Cortex of kidney (tissue), 1 donor: ENCODE measurements around the gene ELFN1.

Source experiments
- DNase-seq: peaks from one replicate; lab custom pipeline; 2025; lab: John Stamatoyannopoulos, UW

The ELFN1 gene

GRCh38 chr7:1696671-1697498 lies 26.8 kb downstream of the ELFN1 start:
- no peak for DNase-seq

- DNase-seq = no peak
Observed at GRCh38 chr7:1697499-1698125, 27.5 kb downstream of the ELFN1 start.

GRCh38 chr7:1698201-1698600 lies 28.1 kb downstream of the ELFN1 start:
- no peak for DNase-seq

DNA sequence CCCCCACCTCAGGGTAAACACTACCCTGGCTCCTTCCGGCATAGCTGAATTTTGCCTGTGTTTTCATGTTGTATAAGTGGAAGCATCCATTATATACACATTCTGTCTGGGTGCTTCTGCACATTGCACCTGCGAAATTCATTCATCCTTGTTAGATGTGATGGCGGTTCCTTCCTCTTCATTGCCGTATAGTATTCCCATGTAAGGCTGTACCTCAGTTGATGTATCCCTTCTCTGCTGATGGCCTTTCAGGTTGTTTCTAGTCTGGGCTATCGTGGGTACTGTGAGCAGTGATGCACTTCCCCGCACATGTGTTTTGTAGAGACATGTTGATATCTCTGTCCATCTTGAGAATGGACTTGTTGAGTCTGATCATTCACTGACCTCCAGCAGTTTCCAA lies 28.9 kb downstream of the ELFN1 start:
- DNase-seq = no peak

GRCh38 chr7:1700086-1700485 lies 30.0 kb downstream of the ELFN1 start:
- DNase-seq = no peak

- DNase-seq = no peak
Observed at GRCh38 chr7:1700536-1701333, 30.7 kb downstream of the ELFN1 start.

GRCh38 chr7:1702652-1703051 lies 32.6 kb downstream of the ELFN1 start:
- DNase-seq = no peak

DNA sequence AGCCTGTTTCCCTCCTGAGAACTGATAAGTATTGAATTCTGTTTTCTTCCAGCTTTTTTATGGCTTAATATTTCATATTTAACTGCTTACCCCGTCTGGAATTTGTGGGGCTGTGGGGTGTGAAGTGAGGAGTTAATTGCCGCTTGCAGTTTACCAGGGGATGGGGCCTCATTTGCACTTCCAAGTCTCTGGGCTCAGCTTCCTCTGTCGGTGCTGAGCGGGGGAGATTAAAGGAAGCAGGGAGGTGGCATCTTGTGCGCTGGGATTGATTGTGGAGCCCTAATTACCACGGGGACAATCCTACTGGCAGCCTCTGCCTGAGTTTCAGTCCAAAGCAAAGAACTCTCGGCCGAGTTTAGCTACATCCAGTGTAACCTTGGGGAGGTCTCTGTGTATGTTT lies 33.4 kb downstream of the ELFN1 start:
- DNase-seq = no peak

GRCh38 chr7:1703871-1704810 lies 34.1 kb downstream of the ELFN1 start:
- DNase-seq = no peak

GRCh38 chr7:1704811-1705738 lies 35.0 kb downstream of the ELFN1 start:
- no peak for DNase-seq

GRCh38 chr7:1705856-1706255 lies 35.8 kb downstream of the ELFN1 start:
- DNase-seq = no peak

GRCh38 chr7:1706381-1706720 lies 36.3 kb downstream of the ELFN1 start:
- DNase-seq = no peak

GRCh38 chr7:1706721-1707613 lies 36.9 kb downstream of the ELFN1 start:
- no peak for DNase-seq

- DNase-seq = no peak
Observed at GRCh38 chr7:1707756-1708595, 37.9 kb downstream of the ELFN1 start.

DNA sequence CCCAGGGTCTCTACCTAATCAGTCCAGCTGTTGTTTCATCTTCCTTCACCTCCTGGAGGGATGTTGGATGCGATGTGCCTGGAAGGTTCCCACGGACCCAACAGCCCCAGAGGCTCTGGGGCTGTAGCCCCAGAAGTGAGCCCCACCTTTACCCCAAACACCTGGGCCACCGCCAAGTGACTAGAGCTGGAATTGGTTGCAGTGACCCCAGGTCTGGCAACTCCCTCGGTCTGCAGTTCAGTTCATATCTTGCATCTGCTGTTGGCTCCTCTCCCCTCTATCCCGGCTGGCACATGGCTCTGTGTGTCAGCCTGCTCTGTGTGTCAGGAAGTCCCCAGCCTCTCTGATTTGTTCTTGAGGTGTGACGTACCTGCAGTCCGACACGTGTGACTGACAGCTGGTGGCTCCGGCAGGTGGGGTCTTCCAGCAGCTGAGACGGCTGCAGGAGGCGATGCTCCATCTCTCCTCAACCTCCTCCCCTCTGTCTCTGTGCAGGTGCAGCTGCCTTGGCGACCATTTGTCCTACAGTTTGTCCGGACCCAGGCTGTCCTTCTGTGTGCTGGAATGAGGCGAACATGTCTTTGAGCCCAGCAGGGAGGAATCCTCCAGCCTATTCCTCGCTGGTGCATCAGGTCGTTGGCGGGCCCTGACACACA lies 38.6 kb downstream of the ELFN1 start:
- no peak for DNase-seq

- DNase-seq = no peak
Observed at GRCh38 chr7:1709281-1709680, 39.2 kb downstream of the ELFN1 start.

DNA sequence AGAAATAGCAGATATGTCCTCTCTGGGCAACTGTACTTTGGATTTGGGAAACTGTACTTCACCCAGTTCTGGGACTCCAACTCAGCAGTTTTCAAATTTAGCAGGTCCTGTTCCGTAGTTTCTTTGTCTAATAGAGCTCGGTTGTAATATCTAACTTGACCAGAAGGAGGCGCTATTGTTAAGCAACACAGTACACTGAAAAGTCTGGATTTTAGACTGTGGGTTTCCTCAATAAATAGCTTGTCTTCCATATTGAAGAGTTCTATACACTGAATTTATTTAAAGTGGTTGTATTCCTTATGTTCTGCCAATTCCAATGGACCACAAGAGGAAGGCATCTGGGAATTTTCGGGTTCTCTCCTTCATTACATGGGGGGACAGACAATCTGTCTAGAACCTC lies 39.8 kb downstream of the ELFN1 start:
- no peak for DNase-seq

- DNase-seq = no peak
Observed at GRCh38 chr7:1710936-1711335, 40.9 kb downstream of the ELFN1 start.
